Cardiac muscle cell (in vitro differentiated cells and primary cell): ENCODE results near the gene PSAPL1. TPM values are rescaled to one million over a fixed set of nuclear protein-coding genes. Genes with fewer than 3 reads are reported as not detected.

ENCODE experiments used
- DNase-seq, 2 donors: peaks; one replicate each; pipeline versions ENCODE4 v3.0.0 to v3.0.0-alpha.2; 2010 to 2017; ENCODE audit warnings: low read depth in 1 of 2, low spot score in 1 of 2
- H3K27ac ChIP-seq: fragments of 200-600 bp; sonication (generic); 2 replicates; pipeline ENCODE4 v1.5.1; 2016
- H3K27me3 ChIP-seq: fragments of 200-600 bp; sonication (generic); 2 replicates; pipeline ENCODE4 v1.6.0; 2016; ENCODE audit warnings: control low read depth
- H3K36me3 ChIP-seq: fragments of 200-600 bp; sonication (generic); 2 replicates; pipeline ENCODE4 v1.5.1; 2016; ENCODE audit warnings: control low read depth
- H3K4me1 ChIP-seq: fragments of 200-600 bp; sonication (generic); 2 replicates; pipeline ENCODE4 v1.8.1; 2017; ENCODE audit warnings: low read depth, mild to moderate bottlenecking, mixed run types
- H3K4me3 ChIP-seq: fragments of 200-600 bp; sonication (generic); 2 replicates; pipeline ENCODE4 v1.5.1; 2016; ENCODE audit warnings: mild to moderate bottlenecking
- H3K9me3 ChIP-seq: fragments of 200-600 bp; sonication (generic); 2 replicates; pipeline ENCODE4 v1.5.1; 2017; ENCODE audit warnings: low read depth, mild to moderate bottlenecking, control low read depth
- polyA plus RNA-seq: library from polyadenylated mRNA; unstranded; fragments of >200 nt; fragmentation: Nextera tagmentation; extraction: Ambion mirVana; gene quantifications from 2 replicates; pipeline ENCODE4 v1.2.1, GENCODE V29; 2016
- total RNA-seq: library from RNA; depleted of rRNA; stranded (reverse); fragments of >200 nt; gene quantifications from 2 replicates; pipeline ENCODE4 v1.2.3, GENCODE V29; 2016
- TF ChIP-seq, protein P1 (sequence below): IDR thresholded peaks from 2 replicates; pipeline ENCODE4 v1.5.1; 2012; ENCODE audit warnings: low read depth, mild to moderate bottlenecking, low read length

The PSAPL1 gene
- total and polyA plus RNA-seq, 2 experiments from 2014 or later, result 3.5 to 4.4 TPM

DNA sequence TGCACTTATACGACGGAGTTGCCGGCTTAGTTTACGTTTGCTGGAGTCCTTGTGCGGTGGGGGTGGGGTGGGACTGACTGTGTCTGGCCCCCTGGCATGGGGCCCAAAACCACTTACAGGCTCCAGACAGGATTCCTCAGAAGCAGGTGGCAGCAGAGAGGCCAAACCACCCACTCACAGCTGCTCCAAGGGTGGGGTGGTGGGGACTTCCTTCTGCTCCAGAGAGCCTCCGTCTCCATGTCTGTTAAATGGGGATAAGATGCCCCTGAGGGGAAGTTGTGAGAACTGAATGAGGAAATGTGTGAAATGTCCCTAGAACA lies 36.7 kb downstream of the PSAPL1 start:
- Histone ChIP-seq H3K4me1 (peaks cover 12% of the 10 kb centered on the region), H3K9me3 (no peaks in the 10 kb centered on the region), H3K27ac (no peak overlapping the region), H3K4me3 (no peak overlapping the region), H3K27me3 (no peaks in the 10 kb centered on the region), H3K36me3 (no peaks in the 10 kb centered on the region)
- TF ChIP-seq, protein P1, sequence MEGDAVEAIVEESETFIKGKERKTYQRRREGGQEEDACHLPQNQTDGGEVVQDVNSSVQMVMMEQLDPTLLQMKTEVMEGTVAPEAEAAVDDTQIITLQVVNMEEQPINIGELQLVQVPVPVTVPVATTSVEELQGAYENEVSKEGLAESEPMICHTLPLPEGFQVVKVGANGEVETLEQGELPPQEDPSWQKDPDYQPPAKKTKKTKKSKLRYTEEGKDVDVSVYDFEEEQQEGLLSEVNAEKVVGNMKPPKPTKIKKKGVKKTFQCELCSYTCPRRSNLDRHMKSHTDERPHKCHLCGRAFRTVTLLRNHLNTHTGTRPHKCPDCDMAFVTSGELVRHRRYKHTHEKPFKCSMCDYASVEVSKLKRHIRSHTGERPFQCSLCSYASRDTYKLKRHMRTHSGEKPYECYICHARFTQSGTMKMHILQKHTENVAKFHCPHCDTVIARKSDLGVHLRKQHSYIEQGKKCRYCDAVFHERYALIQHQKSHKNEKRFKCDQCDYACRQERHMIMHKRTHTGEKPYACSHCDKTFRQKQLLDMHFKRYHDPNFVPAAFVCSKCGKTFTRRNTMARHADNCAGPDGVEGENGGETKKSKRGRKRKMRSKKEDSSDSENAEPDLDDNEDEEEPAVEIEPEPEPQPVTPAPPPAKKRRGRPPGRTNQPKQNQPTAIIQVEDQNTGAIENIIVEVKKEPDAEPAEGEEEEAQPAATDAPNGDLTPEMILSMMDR, result no peak
- DNase-seq, result peak; percentile 33 to 85

DNA sequence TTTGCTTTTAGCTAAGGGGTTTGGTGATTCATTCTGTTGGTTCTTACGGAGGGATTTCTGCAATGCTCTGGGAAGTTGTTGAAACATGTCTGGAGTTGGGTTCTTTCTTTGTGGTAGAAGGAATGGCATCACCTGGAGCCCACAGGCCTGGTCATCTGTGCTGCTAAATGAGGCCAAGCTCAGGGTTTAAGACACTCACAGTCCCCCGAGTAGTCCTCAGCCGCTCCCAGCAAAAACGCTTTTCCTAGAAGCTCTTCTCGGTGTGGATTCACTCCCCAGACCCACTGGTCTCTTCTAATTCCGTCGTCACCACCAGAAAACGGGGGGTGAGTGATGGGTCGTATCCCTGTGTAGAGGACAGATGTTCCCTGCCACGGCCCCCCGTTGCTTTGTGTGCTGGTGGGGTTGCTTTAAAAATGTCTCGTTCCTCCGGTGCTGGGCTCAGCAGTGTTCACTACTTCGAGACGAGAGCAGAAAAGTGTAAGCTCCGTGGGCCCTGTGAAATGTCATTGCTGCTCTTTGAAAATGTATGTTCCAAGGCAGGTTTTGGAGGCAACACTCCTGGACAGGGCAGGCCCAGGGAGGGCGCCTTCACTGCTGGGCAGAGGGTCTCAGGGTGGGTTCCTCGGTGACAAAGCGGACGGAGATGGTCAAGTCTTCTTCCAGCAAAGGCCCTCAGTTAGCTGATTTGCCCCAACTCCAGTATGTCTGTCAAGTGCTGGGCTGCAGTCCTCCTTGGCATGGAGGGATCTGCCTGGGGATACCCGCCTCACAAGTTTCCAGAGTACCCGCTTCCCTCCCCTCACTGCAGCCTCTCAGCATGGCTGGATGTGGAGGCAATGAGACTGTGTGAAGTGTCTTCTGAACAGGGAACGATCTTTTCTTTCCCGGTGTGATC lies 37.3 kb downstream of the PSAPL1 start:
- no peaks in the 10 kb centered on the region for H3K9me3 ChIP-seq
- no peak for DNase-seq
- H3K36me3 ChIP-seq, result no peaks in the 10 kb centered on the region
- H3K4me1 ChIP-seq, result peaks cover 12% of the 10 kb centered on the region
- H3K27me3 ChIP-seq, result no peaks in the 10 kb centered on the region
- H3K27ac ChIP-seq, result no peak overlapping the region
- TF ChIP-seq, protein P1, result no peak
- H3K4me3 ChIP-seq, result no peak overlapping the region

GRCh38 chr4:7396186-7396910 lies 38.4 kb downstream of the PSAPL1 start:
- H3K9me3 ChIP-seq, result no peaks in the 10 kb centered on the region
- no peaks in the 10 kb centered on the region for H3K27me3 ChIP-seq
- no peaks in the 10 kb centered on the region for H3K36me3 ChIP-seq
- TF ChIP-seq, protein P1, result no peak
- DNase-seq, result no peak
- peaks cover 12% of the 10 kb centered on the region for H3K4me1 ChIP-seq
- H3K4me3 ChIP-seq, result no peak overlapping the region
- H3K27ac ChIP-seq, result no peak overlapping the region

DNA sequence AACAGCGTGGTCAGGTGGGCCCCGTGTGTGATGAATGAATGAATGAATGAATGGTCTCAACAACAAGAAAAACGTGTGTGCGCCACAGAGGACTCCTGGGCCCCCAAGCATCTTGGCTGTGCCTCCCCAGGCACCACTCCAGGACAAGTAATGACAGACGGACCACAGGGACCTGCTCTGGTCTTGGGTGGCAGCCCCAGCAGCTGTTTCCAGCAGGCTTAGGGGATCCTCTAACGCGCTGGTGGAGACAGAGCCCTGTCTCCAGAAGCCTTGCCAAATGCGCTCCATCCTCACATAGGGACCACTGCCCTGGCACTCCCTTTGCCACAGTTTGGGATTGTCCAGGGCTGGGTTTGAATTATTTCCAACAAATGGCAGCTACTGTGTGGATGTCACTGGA lies 39.1 kb downstream of the PSAPL1 start:
- TF ChIP-seq, protein P1, result no peak
- Histone ChIP-seq H3K36me3 (no peaks in the 10 kb centered on the region), H3K27me3 (no peaks in the 10 kb centered on the region), H3K27ac (no peak overlapping the region), H3K9me3 (no peaks in the 10 kb centered on the region), H3K4me1 (peaks cover 12% of the 10 kb centered on the region), H3K4me3 (no peak overlapping the region)
- no peak for DNase-seq

DNA sequence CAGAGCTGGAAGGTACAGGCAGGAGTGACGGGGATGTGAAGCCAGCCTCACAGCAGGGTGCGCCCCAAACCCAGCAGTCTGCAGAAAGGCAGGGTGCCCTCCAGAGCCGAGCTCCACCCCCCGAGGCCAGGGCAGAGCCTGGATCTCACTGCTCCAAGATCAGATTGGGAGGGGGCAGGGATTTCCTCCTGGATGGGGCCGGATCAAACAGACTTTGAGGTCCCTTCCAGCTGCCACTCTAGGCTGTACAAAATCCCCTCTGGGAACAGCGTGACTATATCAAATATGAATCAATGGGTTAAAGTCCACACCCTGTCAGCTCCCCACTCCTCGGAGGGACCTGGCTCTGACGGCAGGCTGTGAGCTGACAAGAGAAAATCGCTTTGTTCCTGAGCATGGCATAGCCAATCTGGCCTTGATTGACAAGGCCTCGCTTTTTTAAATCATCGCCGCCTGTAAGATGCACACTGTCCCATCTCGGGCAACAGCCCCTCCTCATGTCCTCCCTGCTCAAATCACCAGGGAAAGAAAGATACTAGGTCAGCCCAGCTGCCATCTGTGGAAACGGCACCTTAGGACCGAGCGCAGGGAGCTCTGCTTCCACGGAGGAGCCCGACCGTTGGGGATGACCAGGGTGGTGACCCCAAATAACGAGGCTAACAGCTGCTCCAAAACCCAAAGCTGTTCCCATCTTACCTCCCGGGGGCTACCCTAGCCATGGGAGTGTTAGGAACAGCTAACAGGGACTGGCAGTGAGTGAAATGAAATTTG lies 39.9 kb downstream of the PSAPL1 start:
- Histone ChIP-seq H3K9me3 (no peaks in the 10 kb centered on the region), H3K27me3 (no peaks in the 10 kb centered on the region), H3K27ac (no peak overlapping the region), H3K36me3 (no peaks in the 10 kb centered on the region), H3K4me1 (peaks cover 12% of the 10 kb centered on the region), H3K4me3 (no peak overlapping the region)
- no peak for DNase-seq
- TF ChIP-seq, protein P1, result no peak
